K562 (cell line): ENCODE measurements around the gene FAM83E. TPM values are rescaled to one million over a fixed set of nuclear protein-coding genes. Genes with fewer than 3 reads are reported as not detected.

Source experiments
- ATAC-seq: fragments of 200-7000 bp; cut with Tn5 transposase; 3 replicates; pipeline ENCODE4 v1.9.1; 2020; ENCODE audit warnings: moderate library complexity
- BruUV-seq: library from RNA; stranded (reverse); fragments of 400-500 nt; replicated peaks from 2 replicates; lab custom pipeline; 2021; lab: Mats Ljungman, UMichigan
- CTCF ChIA-PET: fragments of 300-600 bp; formaldehyde crosslinking; extraction: SDS; loops from one replicate; lab custom pipeline; 2021; ENCODE audit warnings: low intra/inter-chr PET ratio; lab: Yijun Ruan, JAX
- POLR2A ChIA-PET: fragments of 300-600, 350-650 bp; sonication (Branson Sonifier 250); formaldehyde crosslinking; extraction: SDS; loops from one replicate; lab custom pipeline; 2021; ENCODE audit warnings: antibody characterized with exemption, inconsistent platforms; lab: Yijun Ruan, JAX
- DNase-seq, 4 experiments: peaks; one replicate each; pipeline versions ENCODE4 v3.0.0 to v3.0.0-alpha.2; 2011 to 2018; ENCODE audit warnings: low spot score in 3 of 4, mixed read lengths in 3 of 4; ENCODE audit errors: extremely low read depth in 1 of 4
- FAIRE-seq: peaks from 2 replicates; lab custom pipeline; 2011; peaks lifted over from hg19 to GRCh38; lab: Jason Lieb, UNC
- H2AFZ ChIP-seq: 2 replicates; pipeline ENCODE4 v1.6.0; 2011; ENCODE audit warnings: low read depth, low read length, control low read depth, inconsistent platforms
- H3K27ac ChIP-seq: fragments of 200-600 bp; 3 replicates; pipeline ENCODE4 v1.8.0; 2011; ENCODE audit warnings: low read depth, mild to moderate bottlenecking, control low read depth, inconsistent platforms, low read length, moderate library complexity, mixed read lengths; ENCODE audit errors: extremely low read depth
- H3K27me3 ChIP-seq, 2 experiments: fragments of 300-600 bp in 1 of 2; 2 replicates in 1 of 2; 3 replicates in 1 of 2; pipeline versions ENCODE4 v1.6.0 to v1.8.0; 2011; ENCODE audit warnings: inconsistent platforms in 2 of 2, low read length in 2 of 2, mild to moderate bottlenecking in 1 of 2, mixed read lengths in 1 of 2, moderate library complexity in 1 of 2; ENCODE audit not compliant: control insufficient read depth in 2 of 2, insufficient read depth in 2 of 2
- H3K36me3 ChIP-seq: fragments of 300-600 bp; 3 replicates; pipeline ENCODE4 v1.8.0; 2011; ENCODE audit warnings: mild to moderate bottlenecking, low read length, inconsistent platforms; ENCODE audit not compliant: control insufficient read depth, insufficient read depth
- H3K4me1 ChIP-seq, 2 experiments: fragments of 200-600 bp in 1 of 2; replicated peaks in 1 of 2; 2 replicates in 1 of 2; 3 replicates in 1 of 2; pipeline versions ENCODE4 v1.5.1 to v1.8.0; 2011; ENCODE audit warnings: inconsistent platforms in 2 of 2, low read length in 2 of 2, mild to moderate bottlenecking in 1 of 2, mixed read lengths in 1 of 2, moderate library complexity in 1 of 2; ENCODE audit not compliant: control insufficient read depth in 2 of 2, insufficient read depth in 2 of 2
- H3K4me2 ChIP-seq: 2 replicates; pipeline ENCODE4 v1.6.1; 2011; ENCODE audit warnings: low read length, control low read depth, inconsistent platforms, mixed read lengths; ENCODE audit not compliant: insufficient read depth
- H3K4me3 ChIP-seq: fragments of 200-600 bp; sonication (generic), shearing (Covaris generic); 2 replicates; pipeline ENCODE4 v1.5.1; 2016; ENCODE audit warnings: control low read depth, inconsistent platforms
- H3K79me2 ChIP-seq: fragments of 200-600 bp; 3 replicates; pipeline ENCODE4 v1.8.0; 2011; ENCODE audit warnings: low read length, inconsistent platforms; ENCODE audit not compliant: control insufficient read depth, insufficient read depth
- H3K9ac ChIP-seq, 2 experiments: 2 replicates each; pipeline versions ENCODE4 v1.6.0 to v1.6.1; 2011; ENCODE audit warnings: low read depth in 2 of 2, low read length in 2 of 2, control low read depth in 1 of 2, inconsistent platforms in 1 of 2, mild to moderate bottlenecking in 1 of 2, mixed read lengths in 1 of 2; ENCODE audit not compliant: insufficient read depth in 1 of 2
- H3K9me1 ChIP-seq: one replicate; pipeline ENCODE4 v1.6.0; 2011; ENCODE audit warnings: inconsistent platforms, mild to moderate bottlenecking, low read length, moderate library complexity; ENCODE audit not compliant: control insufficient read depth, insufficient read depth
- H3K9me3 ChIP-seq: replicated peaks from 2 replicates; pipeline ENCODE4 v1.5.1; 2011; ENCODE audit warnings: low read depth, low read length, inconsistent platforms; ENCODE audit not compliant: control insufficient read depth, insufficient read depth
- H4K20me1 ChIP-seq: replicated peaks from 2 replicates; pipeline ENCODE4 v1.6.1; 2011; ENCODE audit warnings: low read length, inconsistent platforms, mixed read lengths; ENCODE audit not compliant: control insufficient read depth, insufficient read depth
- E2F1 ChIP-seq: sonication (generic); formaldehyde crosslinking; IDR thresholded peaks from 2 replicates; pipeline ENCODE4 v1.8.1; 2023; ENCODE audit warnings: mild to moderate bottlenecking, missing genetic modification reagents, moderate library complexity
- MTF1 ChIP-seq: fragments of 250-450 bp; sonication (Bioruptor Pico); IDR thresholded peaks from 2 replicates; pipeline ENCODE4 v1.9.0; 2021; ENCODE audit warnings: moderate library complexity, mild to moderate bottlenecking, inconsistent platforms, borderline replicate concordance
- ZBTB12 ChIP-seq: fragments of 250-450 bp; sonication (Bioruptor Pico); IDR thresholded peaks from 2 replicates; pipeline ENCODE4 v1.4.0; 2020
- ZKSCAN1 ChIP-seq: fragments of 150-350 bp; IDR thresholded peaks from 2 replicates; pipeline ENCODE4 v1.6.1; 2016; ENCODE audit warnings: low read depth, low read length
- ZNF561 ChIP-seq: fragments of 450-650 bp; formaldehyde crosslinking; conservative IDR thresholded peaks from 2 replicates; pipeline ENCODE4 v1.4.0; 2020; ENCODE audit warnings: mild to moderate bottlenecking, moderate library complexity
- WGBS: fragments of 100-300 bp; shearing (Covaris generic); methylation state at CpG from one replicate; pipeline ENCODE4 v1.1.6; 2016; ENCODE audit warnings: low coverage, mixed read lengths; ENCODE audit not compliant: insufficient coverage; ENCODE audit errors: missing lambda C conversion rate; 5-methylcytosine and 5-hydroxymethylcytosine counted together
- in situ Hi-C: fragments of 300-500 bp; cut with MboI; formaldehyde crosslinking; loops from 4 replicates; pipeline ENCODE4 v1.15.0; 2018; ENCODE audit warnings: inconsistent platforms, mixed read lengths
- intact Hi-C: fragments of 100-400 bp; cut with micrococcal nuclease; formaldehyde crosslinking; loops from 2 replicates; pipeline ENCODE4 v1.14.2; 2022
- polyA plus RNA-seq, 8 experiments: library from polyadenylated mRNA; depleted of rRNA in 4 of 8; stranded (reverse) in 5 of 8; unstranded in 3 of 8; fragments of >200 nt; fragmentation: Nextera tagmentation in 2 of 8; fragmentation: Illumina TruSeq in 1 of 8; extraction: Ambion mirVana in 2 of 8; extraction: Trizol in 1 of 8; gene quantifications; 2 replicates each; pipeline versions ENCODE4 v1.2.1 to v1.2.3, GENCODE V29; 2011 to 2014; ENCODE audit warnings: inconsistent platforms in 1 of 8, missing spikeins in 1 of 8
- total RNA-seq, 7 experiments: library from RNA; depleted of rRNA in 6 of 7; stranded (reverse); fragments of >200 nt in 6 of 7; fragmentation: Illumina TruSeq in 2 of 7; extraction: Trizol in 2 of 7; gene quantifications; 2 replicates each; pipeline versions ENCODE4 v1.2.1 to v1.2.3, GENCODE V29; 2011 to 2021; ENCODE audit warnings: low replicate concordance in 1 of 7

The FAM83E gene
- total and polyA plus RNA-seq, 9 of the 15 experiments (the other 6 are each of a cell fraction or from before 2014, with no cell fraction given), result 0.15 to 0.87 (median 0.29) TPM; not detected in 4

- ATAC-seq, result no peak
- Histone ChIP-seq H3K4me3 (no peak overlapping the region), H3K9ac (peak overlapping the region in 1 of 2 experiments; percentile 52; a peak in 1 of 4 replicates), H4K20me1 (no peaks in the 10 kb centered on the region), H3K9me1 (no peaks in the 10 kb centered on the region), H3K27ac (no peak overlapping the region), H3K79me2 (no peaks in the 10 kb centered on the region), H3K36me3 (no peaks in the 10 kb centered on the region), H3K9me3 (no peaks in the 10 kb centered on the region), H2AFZ (no peak overlapping the region), H3K27me3 (no peaks in the 10 kb centered on the region), H3K4me1 (peaks cover 3 to 30% of the 10 kb centered on the region in 2 experiments; a peak in 2 of 5 replicates), H3K4me2 (no peak overlapping the region)
- in situ Hi-C loops, result loop anchor here (5.0 to 25.0 kb wide), 2 partner anchors 270 to 1525 kb away; no protein-coding TSS in a partner anchor
- DNase-seq, result no peak
- intact Hi-C loops, result loop anchor here (5.0 kb wide), 1 partner anchor 195 kb away; no protein-coding TSS in a partner anchor
- TF ChIP-seq E2F1 (CRISPR knock-in tag) (no peak), ZNF561 (CRISPR knock-in tag) (no peak), ZKSCAN1 (peak; percentile 87), MTF1 (CRISPR knock-in tag) (no peak), ZBTB12 (CRISPR knock-in tag) (no peak)
- ChIA-PET POLR2A (interaction anchor here (0.5 to 2.6 kb wide), 3 partner anchors 32 to 85 kb away, joined by 3 to 13 read pairs (median 3); partner anchors contain the start of genes RPL18 and SPHK2), CTCF (interaction anchor here (3.9 kb wide), 1 partner anchor 81 kb away, joined by 24 read pairs; no protein-coding TSS in a partner anchor)
- FAIRE-seq, result no peak
- WGBS, result 68% methylated on average over 3 of the region's 3 CpGs
- BruUV-seq, result no TSS peak
Measured at GRCh38 chr19:48587387-48587786, 27.5 kb downstream of the FAM83E start.
